ENCODE measurements around the gene ZAP70.
"Not testable (repeated sequence)": the region's sequence is repeated elsewhere in the genome, so short reads cannot be mapped to it uniquely, and the experiment has no call there.

GRCh38 chr2:97712175-97712574, 1.2 kb upstream of the ZAP70 start:
- TF ChIP-seq, protein P1, sequence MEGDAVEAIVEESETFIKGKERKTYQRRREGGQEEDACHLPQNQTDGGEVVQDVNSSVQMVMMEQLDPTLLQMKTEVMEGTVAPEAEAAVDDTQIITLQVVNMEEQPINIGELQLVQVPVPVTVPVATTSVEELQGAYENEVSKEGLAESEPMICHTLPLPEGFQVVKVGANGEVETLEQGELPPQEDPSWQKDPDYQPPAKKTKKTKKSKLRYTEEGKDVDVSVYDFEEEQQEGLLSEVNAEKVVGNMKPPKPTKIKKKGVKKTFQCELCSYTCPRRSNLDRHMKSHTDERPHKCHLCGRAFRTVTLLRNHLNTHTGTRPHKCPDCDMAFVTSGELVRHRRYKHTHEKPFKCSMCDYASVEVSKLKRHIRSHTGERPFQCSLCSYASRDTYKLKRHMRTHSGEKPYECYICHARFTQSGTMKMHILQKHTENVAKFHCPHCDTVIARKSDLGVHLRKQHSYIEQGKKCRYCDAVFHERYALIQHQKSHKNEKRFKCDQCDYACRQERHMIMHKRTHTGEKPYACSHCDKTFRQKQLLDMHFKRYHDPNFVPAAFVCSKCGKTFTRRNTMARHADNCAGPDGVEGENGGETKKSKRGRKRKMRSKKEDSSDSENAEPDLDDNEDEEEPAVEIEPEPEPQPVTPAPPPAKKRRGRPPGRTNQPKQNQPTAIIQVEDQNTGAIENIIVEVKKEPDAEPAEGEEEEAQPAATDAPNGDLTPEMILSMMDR (conservative IDR thresholded peaks at IDR 0.05; ENCODE audit: low read length), result not testable (repeated sequence)
- TF ChIP-seq EZH2phosphoT487 (IDR thresholded peaks at IDR 0.05; ENCODE audit: borderline replicate concordance), result not testable (repeated sequence)

Measured in Loucy (cell line).